ENCODE results near the gene ASPSCR1. TPM values are rescaled to one million over a fixed set of nuclear protein-coding genes. Genes with fewer than 3 reads are reported as not detected.
A peak's percentile ranks its signal among the peaks of the same experiment; 100 is the strongest.

The ASPSCR1 gene
- total RNA-seq, 1 donor from 2014 or later, result 50.0 TPM

DNA sequence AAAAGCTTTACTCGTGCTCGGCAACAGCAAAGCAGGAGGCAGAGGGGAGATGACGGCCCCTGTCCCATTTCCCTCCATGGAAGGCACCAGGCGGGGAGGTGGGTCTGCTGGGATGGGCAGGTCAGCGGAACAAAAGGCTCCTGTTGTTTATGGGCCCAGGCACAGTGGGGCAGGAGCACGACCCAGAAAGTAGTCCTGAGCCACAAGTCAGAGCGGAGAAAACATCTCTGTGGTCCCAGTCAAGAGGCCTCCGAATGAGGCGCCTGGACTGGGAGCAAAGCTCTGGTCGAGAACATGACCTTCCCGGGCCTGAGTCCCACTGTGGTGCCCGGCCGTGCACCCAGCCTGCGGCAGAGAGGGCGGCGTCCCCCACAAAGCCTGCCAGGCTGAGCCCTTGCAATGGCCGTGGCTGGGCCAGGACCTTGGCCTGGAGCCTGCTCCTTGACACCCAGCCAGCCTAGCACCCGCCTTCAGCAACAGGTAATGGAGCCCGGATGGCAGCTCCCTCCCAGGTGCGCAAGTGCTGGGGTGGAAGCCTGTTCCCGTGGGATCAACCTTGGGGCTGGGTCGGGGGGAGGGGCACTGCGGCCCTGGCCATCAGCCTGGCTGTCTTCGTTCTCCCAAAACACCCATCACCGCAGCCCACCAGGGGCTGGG lies 70.6 kb downstream of the ASPSCR1 start:
- ChIA-PET POLR2A (no interaction called here), CTCF (interaction anchor here (1.3 kb wide), 1 partner anchor 10 kb away, joined by 4 read pairs; the partner anchor contains the start of gene DCXR)
- no peak for ATAC-seq (ENCODE audit: low read depth)

GRCh38 chr17:82048571-82048971 lies 71.1 kb downstream of the ASPSCR1 start:
- Mint-ChIP-seq H3K27ac (no peak overlapping the region), H3K36me3 (ENCODE audit: low read depth) (peaks cover 15% of the 10 kb centered on the region), H3K4me1 (peaks cover 17% of the 10 kb centered on the region), H3K9me3 (no peaks in the 10 kb centered on the region), H3K27me3 (no peaks in the 10 kb centered on the region), H3K4me3 (no peak overlapping the region)
- CTCF ChIA-PET, result no interaction called here
- POLR2A ChIA-PET, result no interaction called here
- TF ChIP-seq CTCF (IDR thresholded peaks at IDR 0.05), result no peak
- no peak for ATAC-seq (ENCODE audit: low read depth)
- no peak for DNase-seq
- intact Hi-C loops (cut with micrococcal nuclease), result no loop called here

More for the DNA sequence above, 70.6 kb downstream of the ASPSCR1 start:
- DNase-seq, result no peak
- Mint-ChIP-seq H3K9me3 (no peaks in the 10 kb centered on the region), H3K4me3 (peak overlapping the region; percentile 32), H3K36me3 (ENCODE audit: low read depth) (peaks cover 14% of the 10 kb centered on the region), H3K27me3 (no peaks in the 10 kb centered on the region), H3K27ac (no peak overlapping the region), H3K4me1 (peaks cover 12% of the 10 kb centered on the region)
- intact Hi-C loops (cut with micrococcal nuclease), result no loop called here
- no peak for TF ChIP-seq CTCF (IDR thresholded peaks at IDR 0.05)

DNA sequence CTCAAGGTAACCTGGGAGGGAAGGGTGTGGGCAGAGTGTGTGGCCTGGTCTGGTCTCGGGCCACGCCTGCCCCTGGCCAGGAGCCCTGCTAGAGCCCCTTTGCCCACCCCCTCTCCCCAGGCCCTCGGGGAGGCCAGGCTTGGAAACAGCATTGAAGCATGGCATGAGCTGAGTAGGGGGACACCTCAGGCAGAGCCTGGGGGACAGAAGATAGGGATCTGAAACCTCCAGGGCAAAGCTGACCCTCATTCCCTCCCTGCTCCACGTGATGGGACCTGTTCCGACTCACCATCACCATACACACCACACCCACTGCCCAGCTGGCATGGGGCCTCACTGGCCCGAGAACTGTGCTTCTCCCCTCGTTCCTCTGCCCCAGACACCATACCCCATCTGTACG lies 71.7 kb downstream of the ASPSCR1 start:
- DNase-seq (no peak), ATAC-seq (ENCODE audit: low read depth) (no peak)
- H3K36me3 Mint-ChIP-seq (ENCODE audit: low read depth), result peaks cover 15% of the 10 kb centered on the region
- H3K27ac Mint-ChIP-seq, result no peak overlapping the region
- intact Hi-C loops (cut with micrococcal nuclease), result no loop called here
- H3K9me3 Mint-ChIP-seq, result no peaks in the 10 kb centered on the region
- H3K4me3 Mint-ChIP-seq, result no peak overlapping the region
- ChIA-PET CTCF (interaction anchor here (1.2 kb wide), 1 partner anchor 18 kb away, joined by 3 read pairs; no protein-coding TSS in a partner anchor), POLR2A (interaction anchor here (2.0 kb wide), 1 partner anchor 16 kb away, joined by 5 read pairs; no protein-coding TSS in a partner anchor)
- no peak for TF ChIP-seq CTCF (IDR thresholded peaks at IDR 0.05)
- H3K27me3 Mint-ChIP-seq, result no peaks in the 10 kb centered on the region
- H3K4me1 Mint-ChIP-seq, result peaks cover 17% of the 10 kb centered on the region

GRCh38 chr17:82049521-82049971 lies 72.1 kb downstream of the ASPSCR1 start:
- H3K9me3 Mint-ChIP-seq, result no peaks in the 10 kb centered on the region
- DNase-seq (no peak), ATAC-seq (ENCODE audit: low read depth) (no peak)
- H3K4me1 Mint-ChIP-seq, result peaks cover 17% of the 10 kb centered on the region
- TF ChIP-seq CTCF (IDR thresholded peaks at IDR 0.05), result no peak
- CTCF ChIA-PET, result interaction anchor here (1.2 kb wide), 1 partner anchor 19 kb away, joined by 3 read pairs; no protein-coding TSS in a partner anchor
- H3K27ac Mint-ChIP-seq, result no peak overlapping the region
- H3K4me3 Mint-ChIP-seq, result no peak overlapping the region
- intact Hi-C loops (cut with micrococcal nuclease), result no loop called here
- no peaks in the 10 kb centered on the region for H3K27me3 Mint-ChIP-seq
- POLR2A ChIA-PET, result interaction anchor here (0.6 to 4.2 kb wide), 3 partner anchors 12 to 294 kb away, joined by 5 to 30 read pairs (median 6); partner anchors contain the start of gene DCXR
- H3K36me3 Mint-ChIP-seq (ENCODE audit: low read depth), result peaks cover 15% of the 10 kb centered on the region

DNA sequence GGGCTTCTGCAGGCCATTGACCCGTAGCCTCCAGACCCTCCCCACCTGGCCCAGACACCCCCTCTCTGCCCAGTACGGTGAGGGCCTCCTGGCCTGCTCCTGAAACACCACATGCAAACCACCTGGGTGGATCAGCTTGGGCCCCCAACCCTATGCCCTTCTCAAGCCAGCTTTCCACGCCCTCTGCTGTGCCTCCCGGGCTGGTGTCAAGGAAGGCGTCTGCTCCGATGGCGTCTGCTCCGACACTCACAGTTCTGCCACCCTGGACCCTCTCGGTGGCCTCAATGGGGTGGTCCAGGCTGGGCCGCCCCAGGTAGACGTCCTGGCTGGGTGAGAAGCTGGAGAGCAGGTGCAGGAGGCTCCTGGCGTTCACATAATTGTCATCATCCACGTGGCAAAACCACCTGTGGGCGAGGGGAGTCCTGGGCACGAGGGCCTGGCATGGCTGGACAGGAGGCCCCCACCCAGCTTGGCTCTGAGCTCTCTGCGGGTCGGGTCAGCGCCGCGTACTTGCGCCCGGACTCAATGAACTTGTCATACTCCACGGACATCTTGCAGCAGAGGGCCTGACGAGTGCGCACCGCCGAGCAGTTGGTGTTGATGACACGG lies 72.8 kb downstream of the ASPSCR1 start:
- ATAC-seq (ENCODE audit: low read depth), result no peak
- Mint-ChIP-seq H3K36me3 (ENCODE audit: low read depth) (peaks cover 21% of the 10 kb centered on the region), H3K27me3 (no peaks in the 10 kb centered on the region), H3K4me1 (peaks cover 17% of the 10 kb centered on the region), H3K27ac (no peak overlapping the region), H3K4me3 (peak overlapping the region; percentile 83), H3K9me3 (no peaks in the 10 kb centered on the region)
- intact Hi-C loops (cut with micrococcal nuclease), result no loop called here
- TF ChIP-seq CTCF (IDR thresholded peaks at IDR 0.05), result no peak
- POLR2A ChIA-PET, result interaction anchor here (0.6 to 4.2 kb wide), 4 partner anchors 13 to 294 kb away, joined by 3 to 30 read pairs (median 6); partner anchors contain the start of gene DCXR
- CTCF ChIA-PET, result interaction anchor here (1.2 to 1.7 kb wide), 2 partner anchors 13 to 19 kb away, joined by 3 to 4 read pairs; partner anchors contain the start of gene DCXR
- DNase-seq, result no peak

Data from activated B cell treated with CpG ODN at 0.5 μM for 24 hours (primary cell).